Measurements from ENCODE around the gene SPATA24.
"Not testable (repeated sequence)": the region's sequence is repeated elsewhere in the genome, so short reads cannot be mapped to it uniquely, and the experiment has no call there.

The SPATA24 gene

GRCh38 chr5:139403787-139404483 is at the start of gene SPATA24:
Gene SPATA24 (minus strand): TSS chr5:139404089. CDS start chr5:139404060, 29 bp downstream.
- peak; percentile 94 for DNase-seq

- no peak for DNase-seq
These were observed 48.2 kb upstream of the SPATA24 start for GRCh38 chr5:139451878-139452660.

- no peak for DNase-seq
These were observed 47.3 kb upstream of the SPATA24 start for GRCh38 chr5:139451176-139451575.

GRCh38 chr5:139446956-139447779 is 43.3 kb upstream of the SPATA24 start:
- no peak for DNase-seq

GRCh38 chr5:139445325-139446170 is 41.7 kb upstream of the SPATA24 start:
- no peak for DNase-seq

GRCh38 chr5:139443831-139444453 is 40.1 kb upstream of the SPATA24 start:
- DNase-seq = no peak

GRCh38 chr5:139440416-139440815 is 36.5 kb upstream of the SPATA24 start:
- DNase-seq = not testable (repeated sequence)

- peak; percentile 58 for DNase-seq
These were observed 35.4 kb upstream of the SPATA24 start, which contains the start of gene DNAJC18 for GRCh38 chr5:139439013-139439903. Gene DNAJC18 (minus strand): TSS chr5:139439525. CDS start chr5:139439445, 80 bp downstream.

GRCh38 chr5:139438707-139439012 is 34.8 kb upstream of the SPATA24 start:
- no peak for DNase-seq

- DNase-seq = no peak
These were observed 31.8 kb upstream of the SPATA24 start for GRCh38 chr5:139435676-139436075.

- DNase-seq = no peak
These were observed 27.8 kb upstream of the SPATA24 start for GRCh38 chr5:139431706-139432105.

GRCh38 chr5:139430015-139430414 is 26.1 kb upstream of the SPATA24 start:
- no peak for DNase-seq

GRCh38 chr5:139426203-139426885 is 22.5 kb upstream of the SPATA24 start:
- peak; percentile 47 for DNase-seq

GRCh38 chr5:139425497-139425896 is 21.6 kb upstream of the SPATA24 start:
- no peak for DNase-seq

GRCh38 chr5:139422307-139422893 is 18.5 kb upstream of the SPATA24 start:
- DNase-seq = peak; percentile 57

GRCh38 chr5:139419226-139420192 is 15.6 kb upstream of the SPATA24 start:
- peak; percentile 55 for DNase-seq

GRCh38 chr5:139418793-139419192 is 14.9 kb upstream of the SPATA24 start:
- DNase-seq = no peak

- no peak for DNase-seq
These were observed 13.3 kb upstream of the SPATA24 start for GRCh38 chr5:139417214-139417613.

GRCh38 chr5:139416651-139417050 is 12.8 kb upstream of the SPATA24 start:
- DNase-seq = no peak
